HG03439 (cell line): ENCODE measurements around the gene NFE2.

ENCODE experiments used
- ATAC-seq: cut with Tn5 transposase; IDR thresholded peaks from one replicate; pipeline ENCODE4 v1.9.1; 2021; ENCODE audit warnings: mild to moderate bottlenecking, moderate library complexity; ENCODE audit not compliant: unreplicated experiment

Gene NFE2

DNA sequence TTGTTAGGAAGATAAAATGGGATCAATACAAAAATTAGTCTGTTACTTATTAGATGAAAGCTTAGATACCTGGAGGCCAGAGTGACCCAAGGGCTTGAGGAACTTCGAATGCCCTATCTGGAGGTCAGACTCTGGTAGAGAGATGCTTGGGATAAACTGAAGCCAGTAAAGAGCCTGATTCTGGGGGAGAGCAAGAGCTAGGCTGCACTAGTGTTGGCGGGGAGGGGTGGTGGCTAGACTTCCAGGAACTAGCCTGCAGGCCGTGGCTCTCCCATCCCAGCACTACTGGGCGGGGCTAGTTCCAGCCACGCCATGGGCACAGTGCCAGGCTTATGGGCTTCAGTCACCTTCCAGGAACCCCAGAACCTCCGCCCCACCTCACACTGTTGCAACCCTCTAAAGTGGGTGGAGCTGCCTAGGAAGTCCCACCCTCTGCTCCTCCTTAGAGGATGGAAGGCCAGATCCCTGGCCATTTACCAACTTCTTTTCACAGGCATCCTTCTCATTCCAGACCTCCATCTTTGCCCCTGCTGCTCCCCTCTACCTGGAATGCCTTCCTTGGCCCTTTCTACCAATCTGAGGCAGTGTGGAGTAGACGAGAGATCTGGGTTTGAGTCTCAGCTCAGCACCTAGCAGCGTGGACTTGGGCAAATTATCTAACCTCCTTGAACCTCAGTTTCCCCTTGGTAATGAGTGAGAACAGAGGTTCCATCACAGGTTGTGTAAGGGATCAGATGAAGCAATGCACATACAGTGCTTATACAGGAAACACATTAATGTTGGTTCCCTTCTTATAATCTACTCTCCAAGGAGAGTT lies 6.3 kb upstream of the NFE2 start:
- ATAC-seq, result no peak

DNA sequence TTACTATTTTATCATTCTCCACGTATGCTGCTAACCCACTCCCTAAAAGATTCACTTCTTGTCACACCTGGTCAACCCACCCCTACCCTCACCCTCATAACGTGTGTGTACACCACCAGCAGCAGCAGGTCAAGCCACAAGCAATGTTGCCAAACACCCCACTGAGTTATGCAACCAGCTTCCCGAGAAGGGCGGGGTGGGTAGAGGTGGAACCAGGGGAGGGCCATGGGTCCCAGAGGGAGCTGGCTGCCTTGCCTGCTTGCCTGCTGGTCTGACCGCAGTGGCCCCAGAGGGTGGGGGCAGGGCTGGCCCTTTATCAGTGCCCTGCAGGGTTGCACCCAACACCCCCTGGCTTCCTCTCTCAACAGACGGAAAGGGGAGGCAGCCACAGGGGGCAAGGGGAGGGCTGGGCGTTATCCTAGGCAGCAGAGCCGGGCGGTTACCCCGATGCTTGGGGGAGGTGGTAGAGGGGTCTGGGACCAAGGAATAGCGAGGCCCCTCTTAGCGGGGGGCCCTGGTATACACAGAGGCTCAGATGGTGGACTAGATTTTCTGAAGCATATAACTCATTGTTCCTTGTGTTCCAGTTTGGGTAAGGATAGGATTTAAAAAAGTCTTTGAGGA lies 3.5 kb upstream of the NFE2 start:
- ATAC-seq, result no peak

DNA sequence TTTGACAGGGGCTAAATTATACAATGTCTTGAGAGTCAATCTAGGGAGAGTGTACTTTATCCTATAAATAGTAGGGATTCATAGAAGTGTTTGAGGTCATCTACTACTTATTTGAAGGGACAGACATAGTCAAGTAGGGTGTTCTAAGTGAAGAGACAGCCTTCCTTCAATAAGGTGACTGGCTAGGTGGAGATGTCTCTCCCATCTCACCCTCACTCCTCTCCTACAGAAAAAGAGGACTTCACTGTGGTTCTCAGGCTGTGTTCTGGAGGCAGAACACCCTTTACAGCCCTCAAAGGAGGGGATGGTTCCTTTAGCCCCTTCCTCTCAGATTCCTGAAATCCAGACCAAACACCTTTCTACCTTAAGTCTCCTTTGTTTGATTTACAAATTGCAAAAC lies 2.8 kb upstream of the NFE2 start:
- ATAC-seq, result no peak

DNA sequence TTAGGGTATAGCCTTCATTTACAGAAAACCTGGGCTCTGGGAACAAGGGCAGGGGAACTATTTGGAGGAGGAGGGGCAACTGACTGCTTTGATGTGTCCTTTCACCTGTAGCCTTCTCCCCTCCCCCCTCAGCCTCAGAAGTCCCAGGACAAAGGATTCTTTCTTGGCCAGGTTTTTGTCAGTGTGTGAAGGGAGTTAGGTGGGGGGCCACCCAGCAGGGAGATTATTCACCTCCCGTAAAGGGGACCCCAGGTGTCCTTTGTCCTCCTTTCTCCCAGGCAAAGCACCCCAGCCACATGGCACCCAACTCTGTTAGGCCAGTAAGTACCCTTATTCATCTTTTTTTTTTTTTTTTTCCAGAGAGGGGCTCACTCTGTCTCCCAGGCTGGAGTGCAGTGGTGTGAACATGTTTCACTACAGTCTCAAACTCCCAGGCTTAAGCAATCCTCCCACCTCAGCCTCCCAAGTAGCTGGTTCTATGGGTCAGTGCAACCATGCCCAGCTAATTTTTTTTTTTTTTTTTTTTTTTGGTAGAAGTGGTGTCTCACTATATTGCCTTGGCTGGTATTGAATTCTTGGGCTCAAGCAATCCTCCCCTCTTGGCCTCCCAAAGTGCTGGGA lies 723 bp upstream of the NFE2 start:
- ATAC-seq, result no peak

DNA sequence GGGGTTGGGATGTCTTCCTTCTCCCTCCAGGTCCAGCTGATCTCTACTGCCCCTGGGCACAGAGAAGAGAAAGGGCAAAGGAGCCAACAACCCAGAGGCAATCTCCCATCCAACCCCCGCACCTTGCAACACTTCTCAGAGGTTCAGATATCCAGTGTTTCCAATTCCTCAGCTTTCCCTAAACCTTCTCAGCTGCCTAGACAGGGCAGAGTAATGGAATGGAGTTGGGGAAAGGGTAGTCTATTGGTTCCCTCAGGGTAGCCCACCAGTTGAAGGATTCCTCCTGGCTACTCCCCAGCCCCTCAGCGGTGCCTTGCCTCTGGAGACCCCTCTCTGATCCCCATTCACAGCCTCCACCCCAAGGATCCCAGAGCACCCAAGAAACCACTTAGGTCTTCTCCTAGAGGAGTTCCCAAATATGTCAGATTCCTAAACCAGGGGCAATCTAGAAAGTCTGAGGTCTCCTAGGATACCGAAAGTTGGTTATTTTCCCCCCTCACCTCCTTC lies 537 bp downstream of the NFE2 start:
- no peak for ATAC-seq

DNA sequence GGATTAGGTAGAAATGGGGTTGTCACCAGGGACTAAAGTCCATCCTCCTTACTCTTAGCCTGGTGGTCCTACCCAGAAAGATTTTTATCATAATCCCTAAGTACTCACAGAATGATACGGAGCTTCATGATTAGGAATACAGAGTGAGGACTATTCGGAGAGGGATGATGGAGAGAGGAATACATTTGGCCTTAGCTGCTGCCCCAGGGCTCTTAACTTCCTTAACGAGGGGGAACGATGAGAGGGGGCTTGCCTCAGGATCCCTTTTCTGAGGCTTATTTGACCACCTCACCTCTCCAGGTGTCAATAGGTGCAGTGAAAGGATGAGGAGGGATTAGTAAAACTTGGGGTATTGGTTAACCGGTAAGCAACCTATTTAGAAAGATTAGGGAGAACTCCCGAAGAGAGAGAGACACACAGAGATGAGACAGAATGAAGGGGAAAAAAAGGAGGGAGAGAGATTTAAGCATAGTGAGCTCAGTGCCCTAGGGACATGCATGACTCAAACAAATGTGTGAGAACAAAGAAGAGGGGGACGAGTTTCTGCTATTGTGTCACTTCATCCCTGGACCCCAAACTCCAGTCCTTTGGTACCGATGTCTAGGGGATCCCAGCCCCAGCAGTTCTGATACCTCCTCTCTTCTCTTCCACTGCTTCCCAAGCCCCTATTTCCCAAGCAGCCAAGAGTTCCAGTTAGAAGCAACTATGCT lies 1.1 kb downstream of the NFE2 start:
- ATAC-seq, result no peak

DNA sequence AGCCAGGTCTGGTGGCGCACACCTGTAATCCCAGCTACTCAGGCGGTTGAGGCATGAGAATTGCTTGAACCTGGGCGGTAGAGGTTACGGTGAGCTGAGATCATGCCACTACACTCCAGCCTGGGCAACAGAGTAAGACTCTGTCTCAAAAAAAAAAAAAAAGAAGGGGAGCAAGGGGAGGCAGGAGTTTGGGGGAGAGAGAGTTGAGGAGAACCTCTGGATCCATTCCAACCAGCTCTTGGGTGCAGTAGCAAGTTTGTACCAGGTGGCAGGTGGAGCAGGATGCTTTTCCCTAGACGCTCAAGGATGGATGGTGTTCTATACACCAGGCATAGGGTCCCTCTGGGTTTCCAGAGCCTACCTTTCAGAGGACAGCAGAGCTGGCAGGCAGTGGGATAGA lies 1.9 kb downstream of the NFE2 start:
- ATAC-seq, result no peak

DNA sequence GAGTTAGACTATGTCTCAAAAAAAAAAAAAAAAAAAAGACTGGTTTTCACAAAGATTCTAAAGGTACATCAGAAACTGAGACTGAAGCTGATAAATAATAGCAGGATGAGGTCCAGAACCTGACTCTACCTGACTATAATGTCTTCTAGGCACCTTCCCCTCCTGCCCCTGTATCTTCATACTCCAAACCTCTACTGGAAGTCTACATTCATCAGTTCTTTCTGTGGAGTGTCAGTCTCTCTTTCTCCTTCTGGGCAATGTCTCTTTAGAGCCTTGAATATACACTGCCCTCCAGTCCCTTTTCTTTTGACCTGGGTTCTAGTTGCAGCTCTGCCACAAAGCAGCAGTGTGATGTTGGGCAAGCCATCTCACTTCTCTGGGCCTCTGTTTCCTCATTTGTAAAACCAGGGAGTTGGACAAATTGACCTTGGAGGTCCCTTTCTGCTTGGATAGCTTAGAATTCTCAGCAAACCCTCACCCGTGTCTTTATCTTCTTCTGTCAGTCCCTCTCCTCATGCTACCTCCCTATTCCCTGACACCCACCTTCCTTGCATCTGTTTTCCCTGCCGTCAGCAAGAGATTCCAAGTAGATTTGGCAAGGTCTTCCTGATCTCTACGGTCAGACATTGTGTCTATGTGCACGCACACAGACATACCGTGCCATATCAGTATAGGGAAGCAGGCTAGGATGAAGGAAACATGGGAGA lies 4.3 kb downstream of the NFE2 start:
- ATAC-seq, result no peak

DNA sequence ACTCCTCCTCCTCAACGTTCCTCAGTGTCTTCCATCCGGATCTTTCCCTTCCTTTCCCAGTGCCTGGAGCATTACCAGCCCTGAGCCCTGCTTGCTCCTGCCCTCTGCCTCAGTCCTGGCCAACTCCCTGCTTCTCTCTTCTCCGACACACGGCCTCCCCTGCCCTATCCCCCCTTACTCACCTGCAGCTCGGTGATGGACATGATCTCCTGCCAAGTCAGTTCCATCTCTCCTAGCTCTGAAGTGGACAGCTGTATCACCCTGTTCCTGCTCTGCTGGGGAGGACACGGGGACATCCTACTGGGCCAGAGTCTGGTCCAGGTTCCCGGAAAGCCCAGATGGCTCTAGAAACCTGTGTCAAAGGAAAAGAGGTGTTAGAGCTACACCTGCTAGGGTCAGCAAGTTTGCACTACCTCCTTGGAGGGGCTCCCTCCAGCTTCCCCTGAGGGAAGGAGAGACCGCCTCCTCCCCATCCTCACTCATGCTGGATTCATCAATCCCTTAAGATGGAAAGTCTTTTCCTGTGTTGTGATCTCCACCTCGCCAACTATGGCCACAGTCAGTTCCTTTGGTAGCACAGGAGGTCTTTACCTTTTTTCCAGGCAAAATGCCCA lies 5.8 kb downstream of the NFE2 start:
- ATAC-seq, result no peak

DNA sequence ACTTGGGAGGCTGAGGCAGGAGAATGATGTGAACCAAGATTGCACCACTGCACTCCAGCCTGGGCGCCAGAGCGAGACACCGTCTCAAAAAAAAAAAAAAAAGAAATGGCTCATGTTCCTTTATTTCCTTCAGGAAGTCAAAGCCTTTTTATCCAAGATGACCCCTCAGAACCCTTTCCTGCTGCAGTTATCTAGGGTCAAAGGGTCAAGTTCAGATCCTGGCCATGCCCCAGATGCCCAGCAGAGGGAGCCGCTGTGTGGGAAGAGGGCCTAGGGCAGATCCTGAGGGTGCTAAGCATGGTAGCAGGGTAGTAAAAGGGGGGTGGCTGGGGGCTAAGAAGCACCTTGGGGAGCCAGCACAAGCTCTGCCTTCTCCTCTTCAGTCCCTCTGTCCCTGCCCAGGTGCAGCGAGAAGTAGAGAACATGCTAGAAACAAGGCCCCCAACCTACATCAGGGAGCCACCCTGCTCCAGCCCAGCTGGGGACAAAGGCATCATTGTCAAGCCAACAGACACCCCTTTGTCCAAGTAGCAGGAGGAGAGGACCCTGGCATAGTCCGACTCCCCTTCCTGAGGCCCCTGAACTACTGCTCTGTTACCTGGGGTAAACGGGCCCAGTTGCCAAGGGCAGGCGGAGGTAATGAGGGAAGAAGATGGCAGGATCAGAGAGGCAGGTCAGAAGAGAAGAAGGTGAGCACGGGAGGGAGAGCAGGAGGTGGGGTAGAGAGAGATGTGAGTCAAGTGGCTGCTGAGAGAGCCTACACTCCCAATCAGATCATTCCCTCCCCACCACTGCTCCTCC lies 6.5 kb downstream of the NFE2 start:
- ATAC-seq, result no peak

DNA sequence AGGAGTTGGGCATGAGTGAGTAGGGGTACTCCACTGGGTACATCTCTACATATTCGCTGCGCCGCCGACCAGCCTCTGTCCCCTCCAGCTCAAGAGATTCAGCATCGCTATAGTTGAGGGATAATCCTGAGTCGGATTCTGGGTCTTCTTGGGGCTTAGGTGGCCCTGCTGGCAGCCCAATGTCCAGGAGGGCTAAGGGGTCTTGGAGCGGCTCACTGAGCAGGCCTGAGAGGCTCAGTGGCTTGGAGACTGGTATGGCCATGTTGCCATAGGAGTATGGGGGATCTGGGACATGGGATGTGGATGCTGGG lies 7.9 kb downstream of the NFE2 start:
- ATAC-seq, result no peak

DNA sequence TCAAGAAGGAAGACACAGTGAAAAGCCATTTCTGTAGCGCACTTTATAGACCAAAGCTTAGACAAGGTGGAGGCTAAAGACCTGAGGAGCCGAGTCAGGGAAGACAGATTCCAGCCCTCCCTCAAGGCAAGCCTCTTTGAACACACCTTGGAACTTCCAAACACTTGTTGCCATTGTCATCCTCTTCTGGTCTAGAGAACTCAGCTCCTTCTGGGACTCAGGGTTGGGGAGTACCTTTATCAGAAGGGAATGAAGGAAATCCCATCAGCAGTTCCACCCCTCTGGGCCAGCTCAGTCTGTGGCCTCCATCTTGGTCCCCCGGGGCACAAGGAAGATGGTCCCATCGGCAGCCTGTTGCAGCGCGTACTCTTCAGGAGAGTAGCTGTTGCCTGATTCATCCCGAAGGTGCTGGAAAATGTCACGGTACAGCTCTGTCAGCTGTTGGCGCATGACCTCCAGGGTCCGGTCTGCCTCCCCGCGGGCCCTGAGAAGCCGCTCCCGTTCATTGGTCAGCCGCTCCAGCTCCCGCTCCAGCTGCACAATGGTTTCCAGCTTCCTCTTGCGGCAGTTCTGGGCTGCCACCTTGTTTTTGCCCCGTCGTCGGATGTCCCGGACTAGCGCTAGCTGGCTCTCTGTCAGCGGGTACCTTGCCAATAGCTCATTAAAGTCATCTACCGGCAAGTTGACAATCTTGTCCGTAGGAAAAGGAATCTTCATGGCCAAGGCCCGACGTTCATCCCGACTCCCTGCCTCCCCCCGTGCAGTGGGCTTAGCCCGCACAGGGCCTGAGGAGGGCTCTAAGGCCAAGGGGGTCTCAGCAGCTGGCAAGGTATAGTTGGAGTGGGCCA lies 8.5 kb downstream of the NFE2 start:
- ATAC-seq, result no peak

DNA sequence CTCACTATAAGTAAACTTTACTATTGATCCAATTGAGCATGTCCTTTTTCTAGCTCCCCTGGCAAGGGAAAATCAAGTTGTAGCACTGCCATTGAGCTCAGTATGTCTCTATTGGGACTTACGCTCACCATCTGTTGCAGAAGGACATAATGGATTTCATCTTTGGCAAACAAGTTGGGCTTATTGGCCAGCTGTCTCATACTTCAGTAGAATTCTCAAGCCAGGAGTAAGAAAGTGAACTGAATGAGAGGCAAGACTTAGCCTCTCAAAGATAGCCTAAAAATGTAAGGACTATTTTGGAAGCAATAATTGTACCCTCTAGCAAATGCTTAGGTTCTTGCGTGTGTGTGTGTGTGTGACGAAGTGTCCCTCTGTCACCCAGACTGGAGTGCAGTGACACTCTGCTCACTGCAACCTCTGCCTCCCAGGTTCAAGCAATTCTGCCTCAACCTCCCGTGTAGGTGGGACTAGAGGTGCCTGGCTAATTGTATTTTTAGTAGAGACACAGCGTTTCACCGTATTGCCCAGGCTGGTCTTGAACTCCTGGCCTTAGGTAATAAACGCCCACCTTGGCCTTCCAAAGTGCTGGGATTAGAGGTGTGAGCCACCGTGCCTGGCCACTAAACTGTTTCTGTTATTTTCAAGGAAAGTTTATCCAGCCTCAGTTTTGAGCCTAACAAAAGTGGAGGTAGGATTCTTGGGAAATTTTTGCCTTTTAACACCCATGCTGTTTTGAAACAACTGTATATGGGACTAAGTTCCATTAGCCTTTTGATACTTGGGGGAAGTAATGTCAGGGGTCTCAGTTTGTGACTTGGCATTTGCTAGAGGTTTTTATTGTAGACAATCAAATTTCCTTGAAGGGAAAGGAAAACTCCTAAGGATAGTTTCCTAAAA lies 13.3 kb downstream of the NFE2 start:
- no peak for ATAC-seq

DNA sequence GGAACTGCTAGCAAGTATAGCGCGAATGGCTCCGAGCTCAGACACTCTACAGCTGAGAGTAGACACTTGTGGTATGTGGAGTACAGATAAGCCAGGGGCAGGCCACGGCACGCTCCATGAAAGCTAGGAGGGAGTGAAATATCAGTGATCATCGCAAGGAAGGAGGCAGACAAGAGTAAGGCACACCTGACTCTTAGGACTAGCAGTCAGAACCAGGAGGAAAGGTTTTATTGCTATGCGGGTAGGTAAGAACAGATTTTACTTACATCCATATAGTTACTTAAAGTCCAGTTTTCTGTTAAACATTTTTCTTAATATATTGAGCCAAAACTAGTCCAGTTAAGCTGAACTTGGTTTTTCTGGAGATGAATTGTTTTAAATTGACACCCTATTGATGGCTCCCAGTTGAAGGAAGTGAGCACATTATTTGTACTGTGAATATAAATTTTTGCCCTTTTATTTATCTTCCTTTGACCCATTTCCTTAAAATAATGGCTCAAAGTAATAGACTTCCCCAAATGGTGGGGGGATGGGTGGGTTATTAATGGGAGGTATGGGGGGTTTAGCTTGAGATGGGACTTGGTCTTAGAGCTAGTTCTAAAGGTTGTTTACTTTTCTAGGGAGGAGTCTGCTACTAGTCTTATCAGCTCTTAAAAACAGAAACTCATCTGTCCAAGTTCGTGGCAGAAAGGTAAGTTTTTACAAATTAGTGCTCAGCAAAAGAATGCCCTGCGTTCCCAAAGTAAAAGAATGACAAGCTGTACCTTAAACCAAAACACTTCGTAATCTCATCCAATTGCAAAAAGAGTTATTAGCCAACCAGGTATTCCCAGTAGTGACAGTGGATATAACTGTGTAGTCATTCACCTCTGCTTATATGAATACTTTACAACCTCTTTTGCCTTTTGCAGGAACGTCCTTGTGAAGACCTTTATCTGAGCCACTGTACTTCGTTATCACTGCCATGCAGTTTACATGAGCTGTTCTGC lies 14.5 kb downstream of the NFE2 start:
- ATAC-seq, result no peak

DNA sequence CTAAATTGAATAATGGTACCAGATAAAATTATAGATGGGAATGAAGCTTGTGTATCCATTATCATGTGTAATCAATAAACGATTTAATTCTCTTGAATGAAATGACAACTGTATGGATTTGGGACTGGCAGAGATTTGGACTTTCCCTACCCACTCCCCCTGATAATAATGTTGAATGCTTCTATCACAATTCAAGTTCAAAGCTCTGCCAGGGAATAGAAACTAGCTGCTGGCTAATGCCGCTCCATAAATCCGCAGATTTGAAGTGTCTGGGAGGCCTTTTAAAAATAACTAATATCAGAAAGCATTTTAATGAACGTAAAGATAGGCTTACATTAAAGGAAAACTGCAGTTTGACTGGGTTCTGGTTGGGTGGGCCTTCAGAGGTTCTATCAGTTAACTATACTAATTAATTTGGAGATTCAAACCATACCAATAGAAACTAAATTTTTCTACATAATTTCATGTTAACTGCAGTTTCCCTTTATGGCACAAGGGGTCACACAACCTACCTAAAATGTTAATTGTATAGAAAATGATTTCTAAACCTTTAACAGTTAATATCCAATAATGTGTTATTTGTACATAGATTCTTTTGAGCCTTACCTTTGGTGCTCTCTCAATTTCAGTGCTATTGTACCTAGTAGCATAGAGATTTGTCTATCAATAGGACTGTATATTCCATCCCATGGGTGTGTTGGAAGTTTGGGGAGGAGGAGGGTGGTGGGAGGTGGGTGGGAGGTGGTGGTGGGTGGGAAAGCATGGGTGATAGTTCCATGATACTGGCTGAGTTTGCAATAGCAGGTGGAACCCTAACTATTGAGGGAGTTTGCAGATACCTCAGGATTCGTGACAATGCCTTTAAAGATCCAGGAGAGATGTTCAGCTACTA lies 15.4 kb downstream of the NFE2 start:
- no peak for ATAC-seq
